IPS-18a (cell line): ENCODE measurements around the gene STX5.
"Not testable (repeated sequence)": the region's sequence is repeated elsewhere in the genome, so short reads cannot be mapped to it uniquely, and the experiment has no call there.

Experiments
- H3K27ac ChIP-seq: one replicate; pipeline ENCODE4 v1.5.1; 2013; ENCODE audit warnings: low read length
- H3K27me3 ChIP-seq: one replicate; pipeline ENCODE4 v1.6.1; 2013; ENCODE audit warnings: mild to moderate bottlenecking, low read length; ENCODE audit not compliant: control insufficient read depth, insufficient read depth
- H3K36me3 ChIP-seq: one replicate; pipeline ENCODE4 v1.6.1; 2013; ENCODE audit warnings: low read depth, low read length; ENCODE audit not compliant: control insufficient read depth
- H3K4me1 ChIP-seq: one replicate; pipeline ENCODE4 v1.6.1; 2013; ENCODE audit warnings: low read depth, low read length; ENCODE audit not compliant: control insufficient read depth
- H3K4me3 ChIP-seq: one replicate; pipeline ENCODE4 v1.5.1; 2013; ENCODE audit warnings: low read length
- H3K9ac ChIP-seq: one replicate; pipeline ENCODE4 v1.6.1; 2013; ENCODE audit warnings: mild to moderate bottlenecking, low read length, moderate library complexity
- H3K9me3 ChIP-seq: one replicate; pipeline ENCODE4 v1.6.1; 2013; ENCODE audit warnings: low read depth, low read length; ENCODE audit not compliant: control insufficient read depth

The STX5 gene

DNA sequence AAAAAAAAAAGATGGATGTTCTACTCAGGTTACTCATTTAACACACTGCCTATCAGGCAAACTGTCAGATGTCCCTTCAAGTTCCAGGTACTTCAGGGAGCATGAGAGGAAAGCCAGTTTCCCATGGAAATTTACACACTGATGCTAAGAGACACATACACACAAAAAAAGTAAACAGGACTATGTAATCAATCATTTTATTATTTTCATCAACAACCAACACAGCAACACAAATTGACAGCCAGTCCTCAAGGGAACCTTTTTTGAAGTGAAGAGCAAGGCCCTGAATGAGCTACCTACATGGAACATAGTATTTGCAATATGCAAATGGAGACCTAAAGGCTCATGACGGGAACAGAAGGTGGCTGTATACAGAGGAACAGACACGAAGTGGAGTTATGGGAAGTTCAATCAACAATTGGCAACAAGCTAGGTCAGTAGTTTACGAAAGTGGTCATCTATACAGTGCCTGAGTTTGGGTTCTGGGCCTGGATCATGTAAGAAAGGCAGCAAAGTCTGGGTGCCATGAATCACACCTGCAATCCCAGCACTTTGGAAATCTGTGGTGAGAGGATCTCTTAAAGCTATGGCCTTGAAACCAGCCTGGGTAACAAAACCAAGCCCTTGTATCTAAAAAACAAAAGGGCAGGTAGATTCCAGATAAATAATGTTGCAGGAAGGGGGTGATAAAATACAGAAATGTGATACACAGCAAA is 20.1 kb upstream of the STX5 start:
- Histone ChIP-seq H3K36me3 (peaks cover 38% of the 10 kb centered on the region), H3K9ac (peak overlapping the region; percentile 98), H3K27ac (no peak overlapping the region), H3K4me1 (peaks cover 6% of the 10 kb centered on the region), H3K9me3 (no peaks in the 10 kb centered on the region), H3K4me3 (peak overlapping the region; percentile 83), H3K27me3 (no peaks in the 10 kb centered on the region)

GRCh38 chr11:62850911-62851806 is 19.3 kb upstream of the STX5 start:
- no peak overlapping the region for H3K9ac ChIP-seq
- H3K4me1 ChIP-seq = peaks cover 6% of the 10 kb centered on the region
- no peak overlapping the region for H3K4me3 ChIP-seq
- no peaks in the 10 kb centered on the region for H3K9me3 ChIP-seq
- H3K36me3 ChIP-seq = peaks cover 38% of the 10 kb centered on the region
- no peak overlapping the region for H3K27ac ChIP-seq
- H3K27me3 ChIP-seq = no peaks in the 10 kb centered on the region

- Histone ChIP-seq H3K27me3 (no peaks in the 10 kb centered on the region), H3K9ac (no peak overlapping the region), H3K36me3 (peaks cover 13% of the 10 kb centered on the region), H3K27ac (no peak overlapping the region), H3K4me1 (peaks cover under 1% of the 10 kb centered on the region), H3K4me3 (no peak overlapping the region), H3K9me3 (no peaks in the 10 kb centered on the region)
These were observed 16.0 kb upstream of the STX5 start for GRCh38 chr11:62847767-62848314.

GRCh38 chr11:62846177-62846576 is 14.3 kb upstream of the STX5 start:
- Histone ChIP-seq H3K4me3 (no peak overlapping the region), H3K9ac (no peak overlapping the region), H3K4me1 (peaks cover 9% of the 10 kb centered on the region), H3K27ac (no peak overlapping the region), H3K36me3 (no peaks in the 10 kb centered on the region), H3K9me3 (no peaks in the 10 kb centered on the region), H3K27me3 (no peaks in the 10 kb centered on the region)

GRCh38 chr11:62844154-62844553 is 12.3 kb upstream of the STX5 start:
- Histone ChIP-seq H3K4me3 (no peak overlapping the region), H3K27ac (no peak overlapping the region), H3K9me3 (no peaks in the 10 kb centered on the region), H3K36me3 (no peaks in the 10 kb centered on the region), H3K4me1 (peaks cover 9% of the 10 kb centered on the region), H3K9ac (no peak overlapping the region), H3K27me3 (no peaks in the 10 kb centered on the region)

- Histone ChIP-seq H3K27ac (no peak overlapping the region), H3K4me3 (no peak overlapping the region), H3K36me3 (no peaks in the 10 kb centered on the region), H3K27me3 (no peaks in the 10 kb centered on the region), H3K4me1 (peaks cover 9% of the 10 kb centered on the region), H3K9ac (no peak overlapping the region), H3K9me3 (no peaks in the 10 kb centered on the region)
These were observed 11.6 kb upstream of the STX5 start for GRCh38 chr11:62843466-62843865.

GRCh38 chr11:62842891-62843290 is 11.0 kb upstream of the STX5 start:
- not testable (repeated sequence) for H3K9me3 ChIP-seq, H3K27me3 ChIP-seq, H3K4me1 ChIP-seq, H3K36me3 ChIP-seq
- Histone ChIP-seq H3K4me3 (peak overlapping the region; percentile 72), H3K27ac (peak overlapping the region; percentile 100), H3K9ac (peak overlapping the region; percentile 95)

DNA sequence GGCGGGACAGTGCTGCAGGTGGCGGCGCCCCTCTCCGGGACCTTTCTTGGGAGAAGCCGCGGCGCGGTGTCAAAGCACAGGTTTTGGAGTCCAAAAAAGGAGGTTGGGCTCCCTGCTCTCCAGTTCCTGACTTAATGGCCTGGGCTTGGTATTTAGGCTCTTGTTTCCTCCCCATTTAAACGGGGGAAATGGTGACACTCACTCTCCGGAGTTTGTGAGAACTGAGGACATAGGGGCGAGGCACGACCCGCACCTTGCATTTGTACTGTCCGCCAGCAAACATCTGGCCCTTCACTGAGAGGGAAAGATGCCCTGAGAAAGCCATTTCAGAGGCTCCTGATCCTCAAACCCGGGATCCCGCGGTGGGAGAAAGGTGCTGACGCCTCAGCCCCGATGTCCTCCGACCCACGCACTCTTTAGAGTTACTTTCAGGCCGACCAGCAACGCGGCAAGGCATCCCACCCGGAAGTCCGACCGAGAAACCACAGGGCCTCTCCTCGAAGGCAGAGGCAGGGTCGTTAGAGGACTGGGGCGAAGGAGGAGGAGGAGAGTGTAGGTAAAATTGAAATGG is 10.4 kb upstream of the STX5 start:
- H3K36me3 ChIP-seq = peaks cover 4% of the 10 kb centered on the region
- peak overlapping the region; percentile 100 for H3K27ac ChIP-seq
- peak overlapping the region; percentile 72 for H3K4me3 ChIP-seq
- no peaks in the 10 kb centered on the region for H3K27me3 ChIP-seq
- H3K4me1 ChIP-seq = peaks cover 9% of the 10 kb centered on the region
- H3K9ac ChIP-seq = peak overlapping the region; percentile 95
- no peaks in the 10 kb centered on the region for H3K9me3 ChIP-seq

DNA sequence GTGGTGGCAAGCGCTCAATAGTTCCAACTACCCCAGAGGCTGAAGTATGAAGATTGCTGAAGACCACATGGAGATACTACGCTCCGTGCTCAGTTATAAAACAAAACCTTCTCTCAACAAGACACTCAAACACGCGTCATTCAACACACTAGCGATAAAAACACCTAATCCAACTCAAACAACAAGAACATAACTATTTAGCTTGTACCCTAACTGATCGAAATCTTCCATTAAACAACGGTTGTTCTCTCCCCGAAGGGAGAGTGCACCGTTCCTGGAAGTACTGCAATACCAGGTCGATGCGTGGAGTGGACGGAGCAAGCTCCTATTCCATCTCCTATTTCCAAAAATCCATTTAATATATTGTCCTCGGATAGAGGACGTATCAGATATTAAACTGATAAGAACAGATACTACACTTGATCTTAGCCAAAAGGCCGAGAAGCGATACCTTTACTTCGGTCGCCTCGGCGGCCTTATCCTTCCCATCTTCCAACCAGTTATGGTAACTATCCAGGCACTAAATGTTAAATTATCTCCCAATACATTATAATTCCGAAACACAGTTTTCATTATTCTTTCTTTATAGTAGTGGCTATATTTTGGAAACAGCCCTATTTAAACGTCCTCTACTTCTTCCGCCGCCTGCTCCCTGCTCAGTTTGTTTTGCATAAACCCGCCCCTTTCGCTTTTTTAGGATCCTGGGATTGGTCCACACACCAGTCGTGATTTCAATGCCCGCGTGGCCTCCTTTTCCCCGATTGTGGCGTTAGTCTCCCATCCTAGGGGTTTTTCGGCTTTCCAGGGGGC is 9.7 kb upstream of the STX5 start:
- peak overlapping the region; percentile 100 for H3K27ac ChIP-seq
- H3K4me1 ChIP-seq = peaks cover 9% of the 10 kb centered on the region
- H3K9me3 ChIP-seq = no peaks in the 10 kb centered on the region
- H3K36me3 ChIP-seq = peaks cover 4% of the 10 kb centered on the region
- peak overlapping the region; percentile 72 for H3K4me3 ChIP-seq
- peak overlapping the region; percentile 95 for H3K9ac ChIP-seq
- no peaks in the 10 kb centered on the region for H3K27me3 ChIP-seq

GRCh38 chr11:62840721-62841360 is 9.0 kb upstream of the STX5 start:
- H3K27me3 ChIP-seq, H3K9me3 ChIP-seq, H3K4me1 ChIP-seq: not testable (repeated sequence)
- Histone ChIP-seq H3K27ac (peak overlapping the region; percentile 83), H3K36me3 (peaks cover 10% of the 10 kb centered on the region), H3K4me3 (peak overlapping the region; percentile 77), H3K9ac (peak overlapping the region; percentile 77)
